Smooth muscle cell (in vitro differentiated cells): ENCODE measurements around the gene NAA60. TPM values are rescaled to one million over a fixed set of nuclear protein-coding genes. Genes with fewer than 3 reads are reported as not detected.

Source experiments
- DNase-seq: peaks from one replicate; lab custom pipeline; 2025; ENCODE audit not compliant: unreplicated experiment; lab: John Stamatoyannopoulos, UW
- H2AFZ ChIP-seq: fragments of 200-600 bp; sonication (generic); 2 replicates; pipeline ENCODE4 v1.6.0; 2016; ENCODE audit warnings: antibody characterized with exemption, low read depth, mild to moderate bottlenecking
- H3F3A ChIP-seq: fragments of 200-600 bp; sonication (generic); 2 replicates; pipeline ENCODE4 v1.6.0; 2017; ENCODE audit warnings: antibody characterized with exemption, low read depth
- H3K27ac ChIP-seq: fragments of 200-600 bp; sonication (generic); 2 replicates; pipeline ENCODE4 v1.5.1; 2016; ENCODE audit warnings: low read depth, mild to moderate bottlenecking
- H3K27me3 ChIP-seq: fragments of 200-600 bp; sonication (generic); 2 replicates; pipeline ENCODE4 v1.6.1; 2016; ENCODE audit warnings: low read depth, mild to moderate bottlenecking
- H3K36me3 ChIP-seq: fragments of 200-600 bp; sonication (generic); 2 replicates; pipeline ENCODE4 v1.5.1; 2016; ENCODE audit warnings: low read depth
- H3K4me1 ChIP-seq: fragments of 200-600 bp; sonication (generic); 2 replicates; pipeline ENCODE4 v1.5.1; 2016; ENCODE audit warnings: low read depth
- H3K4me2 ChIP-seq: fragments of 200-600 bp; sonication (generic); 2 replicates; pipeline ENCODE4 v1.6.0; 2016; ENCODE audit warnings: mild to moderate bottlenecking
- H3K4me3 ChIP-seq: fragments of 200-600 bp; sonication (generic); 2 replicates; pipeline ENCODE4 v1.5.1; 2016; ENCODE audit warnings: mild to moderate bottlenecking
- H3K79me2 ChIP-seq: fragments of 200-600 bp; sonication (generic); 2 replicates; pipeline ENCODE4 v1.6.0; 2016; ENCODE audit warnings: low read depth, mild to moderate bottlenecking
- H3K9ac ChIP-seq: fragments of 200-600 bp; sonication (generic); 2 replicates; pipeline ENCODE4 v1.6.0; 2016; ENCODE audit warnings: low read depth
- H3K9me3 ChIP-seq: fragments of 200-600 bp; sonication (generic); replicated peaks from 2 replicates; pipeline ENCODE4 v1.5.1; 2016; ENCODE audit warnings: low read depth
- H4K20me1 ChIP-seq: fragments of 200-600 bp; sonication (generic); 2 replicates; pipeline ENCODE4 v1.6.0; 2016; ENCODE audit warnings: low read depth
- WGBS: methylation state at CpG from one replicate; pipeline ENCODE4 v1.1.7; 2016; ENCODE audit warnings: low lambda C conversion rate; 5-methylcytosine and 5-hydroxymethylcytosine counted together
- polyA plus RNA-seq: library from polyadenylated mRNA; unstranded; fragments of >200 nt; fragmentation: Nextera tagmentation; extraction: Ambion mirVana; gene quantifications from 2 replicates; pipeline ENCODE4 v1.2.1, GENCODE V29; 2016
- total RNA-seq: library from RNA; depleted of rRNA; stranded (reverse); fragments of >200 nt; gene quantifications from 2 replicates; pipeline ENCODE4 v1.2.3, GENCODE V29; 2014
- TF ChIP-seq, protein P1 (sequence below): fragments of 200-600 bp; sonication (generic); IDR thresholded peaks from 2 replicates; pipeline ENCODE4 v1.5.1; 2017; ENCODE audit warnings: borderline replicate concordance, mild to moderate bottlenecking, antibody characterized with exemption; ENCODE audit not compliant: insufficient read depth, poor library complexity, severe bottlenecking

Gene NAA60
- total and polyA plus RNA-seq, 2 experiments from 2014 or later: 42.6 to 54.1 TPM

DNA sequence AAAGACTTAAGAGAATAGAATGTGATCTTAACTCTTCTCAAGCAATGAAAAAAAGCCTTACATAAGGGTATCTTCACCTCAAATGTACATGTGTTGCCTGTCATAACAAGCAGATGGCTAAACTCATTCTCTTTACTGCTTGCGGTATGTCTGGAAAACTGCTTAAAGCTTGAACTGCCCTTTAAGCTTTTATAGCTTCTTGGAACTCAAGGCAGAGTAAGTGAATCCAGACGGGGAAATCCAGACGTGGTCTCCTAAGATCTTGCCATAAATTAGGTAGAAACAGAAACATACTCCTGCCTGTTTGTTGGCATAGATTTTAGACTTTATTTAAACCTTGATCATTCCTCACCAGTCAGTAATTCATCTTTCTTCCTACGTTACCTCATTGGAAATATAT, 76.9 kb downstream of the NAA60 start:
- 27% methylated on average over 4 of the region's 4 CpGs for WGBS
- H3K4me1 ChIP-seq: no peaks in the 10 kb centered on the region
- H3F3A ChIP-seq: peaks cover 18% of the 10 kb centered on the region
- H2AFZ ChIP-seq: no peak overlapping the region
- no peak for DNase-seq
- H3K79me2 ChIP-seq: no peaks in the 10 kb centered on the region
- TF ChIP-seq, protein P1, sequence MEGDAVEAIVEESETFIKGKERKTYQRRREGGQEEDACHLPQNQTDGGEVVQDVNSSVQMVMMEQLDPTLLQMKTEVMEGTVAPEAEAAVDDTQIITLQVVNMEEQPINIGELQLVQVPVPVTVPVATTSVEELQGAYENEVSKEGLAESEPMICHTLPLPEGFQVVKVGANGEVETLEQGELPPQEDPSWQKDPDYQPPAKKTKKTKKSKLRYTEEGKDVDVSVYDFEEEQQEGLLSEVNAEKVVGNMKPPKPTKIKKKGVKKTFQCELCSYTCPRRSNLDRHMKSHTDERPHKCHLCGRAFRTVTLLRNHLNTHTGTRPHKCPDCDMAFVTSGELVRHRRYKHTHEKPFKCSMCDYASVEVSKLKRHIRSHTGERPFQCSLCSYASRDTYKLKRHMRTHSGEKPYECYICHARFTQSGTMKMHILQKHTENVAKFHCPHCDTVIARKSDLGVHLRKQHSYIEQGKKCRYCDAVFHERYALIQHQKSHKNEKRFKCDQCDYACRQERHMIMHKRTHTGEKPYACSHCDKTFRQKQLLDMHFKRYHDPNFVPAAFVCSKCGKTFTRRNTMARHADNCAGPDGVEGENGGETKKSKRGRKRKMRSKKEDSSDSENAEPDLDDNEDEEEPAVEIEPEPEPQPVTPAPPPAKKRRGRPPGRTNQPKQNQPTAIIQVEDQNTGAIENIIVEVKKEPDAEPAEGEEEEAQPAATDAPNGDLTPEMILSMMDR: no peak
- peak overlapping the region; percentile 47 for H3K9ac ChIP-seq
- H3K9me3 ChIP-seq: no peaks in the 10 kb centered on the region
- H3K27me3 ChIP-seq: no peaks in the 10 kb centered on the region
- H3K27ac ChIP-seq: peak overlapping the region; percentile 85
- peaks cover 10% of the 10 kb centered on the region for H3K36me3 ChIP-seq
- H4K20me1 ChIP-seq: no peaks in the 10 kb centered on the region
- peak overlapping the region; percentile 42 for H3K4me2 ChIP-seq
- H3K4me3 ChIP-seq: peak overlapping the region; percentile 12

DNA sequence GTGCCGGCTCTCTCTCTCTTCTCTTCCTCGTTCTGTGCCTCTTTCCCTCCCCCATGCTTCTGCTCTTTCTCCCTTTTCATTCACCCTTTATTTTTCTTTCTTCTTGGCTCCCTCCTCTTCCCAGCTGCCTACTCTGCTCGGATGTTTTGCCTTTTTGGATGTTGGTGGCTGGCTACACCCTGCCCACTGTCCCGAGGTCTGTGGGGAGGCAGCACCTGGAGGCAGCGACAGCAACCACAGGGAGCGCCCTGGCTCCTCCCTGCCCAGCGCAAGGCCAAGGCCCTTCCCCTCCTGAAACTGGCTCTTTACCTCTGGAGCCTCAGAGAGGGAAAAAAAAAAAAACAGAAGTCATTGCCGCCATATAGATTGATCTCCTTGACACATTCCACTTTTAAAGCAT, 77.4 kb downstream of the NAA60 start:
- peak overlapping the region; percentile 12 for H3K4me3 ChIP-seq
- H3K9ac ChIP-seq: peak overlapping the region; percentile 47
- peaks cover 10% of the 10 kb centered on the region for H3K36me3 ChIP-seq
- WGBS: 63% methylated on average over 8 of the region's 8 CpGs
- no peak for DNase-seq
- no peaks in the 10 kb centered on the region for H4K20me1 ChIP-seq
- no peak overlapping the region for H2AFZ ChIP-seq
- H3K27me3 ChIP-seq: no peaks in the 10 kb centered on the region
- H3K27ac ChIP-seq: peak overlapping the region; percentile 85
- TF ChIP-seq, protein P1: no peak
- H3K4me1 ChIP-seq: no peaks in the 10 kb centered on the region
- H3K4me2 ChIP-seq: peak overlapping the region; percentile 42
- H3K9me3 ChIP-seq: no peaks in the 10 kb centered on the region
- H3K79me2 ChIP-seq: no peaks in the 10 kb centered on the region
- peaks cover 18% of the 10 kb centered on the region for H3F3A ChIP-seq

DNA sequence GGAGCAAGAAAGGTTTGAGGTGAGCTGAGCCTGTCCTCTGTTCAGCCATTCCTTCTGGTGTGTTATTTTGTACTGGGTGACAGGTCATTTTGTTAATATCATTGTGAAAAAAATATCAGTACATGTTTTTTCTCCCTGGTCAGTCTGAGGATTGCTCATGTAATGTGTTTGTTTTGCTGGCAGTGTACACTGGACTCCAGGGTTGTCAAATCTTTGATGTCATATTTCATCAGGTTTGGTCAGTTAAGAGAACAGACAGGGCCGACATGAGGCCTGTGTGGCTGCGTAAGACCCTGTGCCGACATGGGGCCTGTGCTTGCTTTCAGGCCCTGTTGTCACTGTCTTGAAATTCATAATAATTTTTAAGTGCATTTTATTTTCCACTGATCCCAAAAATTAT, 79.8 kb downstream of the NAA60 start:
- 96% methylated on average over 3 of the region's 3 CpGs for WGBS
- Histone ChIP-seq H3K36me3 (peaks cover 10% of the 10 kb centered on the region), H3F3A (peaks cover 18% of the 10 kb centered on the region), H4K20me1 (peaks cover 3% of the 10 kb centered on the region), H3K79me2 (no peaks in the 10 kb centered on the region), H3K27ac (no peak overlapping the region), H3K4me2 (no peak overlapping the region), H3K4me1 (no peaks in the 10 kb centered on the region), H3K27me3 (no peaks in the 10 kb centered on the region), H3K4me3 (no peak overlapping the region), H3K9me3 (no peaks in the 10 kb centered on the region), H2AFZ (no peak overlapping the region), H3K9ac (no peak overlapping the region)
- DNase-seq: no peak
- TF ChIP-seq, protein P1: no peak

DNA sequence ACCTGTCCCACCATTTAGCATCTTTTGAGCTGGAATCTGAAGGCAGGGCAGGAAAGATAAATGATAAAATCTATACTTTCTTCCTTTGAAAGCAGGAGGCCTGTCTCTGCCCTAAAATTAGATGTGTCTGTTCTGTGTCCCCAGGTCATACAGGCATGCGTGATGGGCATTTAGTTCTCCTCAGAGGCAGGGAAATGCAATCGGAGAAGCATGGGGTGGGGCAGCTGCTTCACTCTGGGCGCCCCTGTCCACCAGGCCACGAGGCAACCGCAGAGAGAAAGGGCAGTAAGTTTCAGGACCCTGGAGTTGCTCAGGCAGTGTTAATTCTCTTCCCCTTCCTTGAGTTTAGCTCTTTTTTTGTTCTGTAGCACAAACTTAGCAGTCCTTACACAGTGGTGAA, 82.5 kb downstream of the NAA60 start:
- no peak overlapping the region for H3K9ac ChIP-seq
- no peak overlapping the region for H2AFZ ChIP-seq
- H4K20me1 ChIP-seq: peaks cover 3% of the 10 kb centered on the region
- 88% methylated on average over 5 of the region's 5 CpGs for WGBS
- no peak overlapping the region for H3K4me3 ChIP-seq
- H3K36me3 ChIP-seq: peaks cover 10% of the 10 kb centered on the region
- DNase-seq: no peak
- H3K27me3 ChIP-seq: no peaks in the 10 kb centered on the region
- TF ChIP-seq, protein P1: no peak
- H3K79me2 ChIP-seq: no peaks in the 10 kb centered on the region
- no peak overlapping the region for H3K27ac ChIP-seq
- H3K4me2 ChIP-seq: no peak overlapping the region
- H3K4me1 ChIP-seq: no peaks in the 10 kb centered on the region
- H3F3A ChIP-seq: no peaks in the 10 kb centered on the region
- no peaks in the 10 kb centered on the region for H3K9me3 ChIP-seq
